ENCODE data around the gene NASP.

DNA sequence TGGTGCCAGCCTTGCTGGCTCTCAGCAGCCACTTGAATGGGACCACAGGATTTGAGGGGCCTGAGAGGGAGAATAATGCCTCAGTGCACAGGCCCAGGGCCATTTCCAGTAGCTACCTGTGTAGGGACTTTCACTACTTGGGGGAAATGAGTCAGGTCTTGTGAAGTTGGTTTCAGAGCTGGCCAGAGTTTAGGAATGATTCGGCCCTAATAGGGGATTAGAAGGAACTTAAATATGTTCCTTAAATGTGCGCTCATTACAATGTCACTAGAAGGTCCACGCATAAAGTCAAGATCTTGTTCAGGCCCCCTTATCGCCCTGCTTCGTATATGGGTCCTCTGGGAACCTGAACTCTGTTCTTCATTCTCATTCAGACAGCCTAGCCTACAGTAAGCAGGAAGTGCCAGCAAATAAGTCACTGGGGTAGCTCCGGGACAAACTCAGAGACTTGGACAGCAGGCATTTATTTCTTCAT lies 38.8 kb upstream of the NASP start:
- TF ChIP-seq, protein P1, sequence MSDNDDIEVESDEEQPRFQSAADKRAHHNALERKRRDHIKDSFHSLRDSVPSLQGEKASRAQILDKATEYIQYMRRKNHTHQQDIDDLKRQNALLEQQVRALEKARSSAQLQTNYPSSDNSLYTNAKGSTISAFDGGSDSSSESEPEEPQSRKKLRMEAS (CRISPR knock-in tag; IDR thresholded peaks at IDR 0.05): no peak
- no peak for TF ChIP-seq CBFB (CRISPR knock-in tag; IDR thresholded peaks at IDR 0.05; ENCODE audit: low read depth)
- TF ChIP-seq ZNF423 (CRISPR knock-in tag; IDR thresholded peaks at IDR 0.05): no peak
- TF ChIP-seq, protein P2, sequence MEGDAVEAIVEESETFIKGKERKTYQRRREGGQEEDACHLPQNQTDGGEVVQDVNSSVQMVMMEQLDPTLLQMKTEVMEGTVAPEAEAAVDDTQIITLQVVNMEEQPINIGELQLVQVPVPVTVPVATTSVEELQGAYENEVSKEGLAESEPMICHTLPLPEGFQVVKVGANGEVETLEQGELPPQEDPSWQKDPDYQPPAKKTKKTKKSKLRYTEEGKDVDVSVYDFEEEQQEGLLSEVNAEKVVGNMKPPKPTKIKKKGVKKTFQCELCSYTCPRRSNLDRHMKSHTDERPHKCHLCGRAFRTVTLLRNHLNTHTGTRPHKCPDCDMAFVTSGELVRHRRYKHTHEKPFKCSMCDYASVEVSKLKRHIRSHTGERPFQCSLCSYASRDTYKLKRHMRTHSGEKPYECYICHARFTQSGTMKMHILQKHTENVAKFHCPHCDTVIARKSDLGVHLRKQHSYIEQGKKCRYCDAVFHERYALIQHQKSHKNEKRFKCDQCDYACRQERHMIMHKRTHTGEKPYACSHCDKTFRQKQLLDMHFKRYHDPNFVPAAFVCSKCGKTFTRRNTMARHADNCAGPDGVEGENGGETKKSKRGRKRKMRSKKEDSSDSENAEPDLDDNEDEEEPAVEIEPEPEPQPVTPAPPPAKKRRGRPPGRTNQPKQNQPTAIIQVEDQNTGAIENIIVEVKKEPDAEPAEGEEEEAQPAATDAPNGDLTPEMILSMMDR (IDR thresholded peaks at IDR 0.05): no peak
- TF ChIP-seq ZNF232 (CRISPR knock-in tag; IDR thresholded peaks at IDR 0.05): no peak
- TF ChIP-seq, protein P3, sequence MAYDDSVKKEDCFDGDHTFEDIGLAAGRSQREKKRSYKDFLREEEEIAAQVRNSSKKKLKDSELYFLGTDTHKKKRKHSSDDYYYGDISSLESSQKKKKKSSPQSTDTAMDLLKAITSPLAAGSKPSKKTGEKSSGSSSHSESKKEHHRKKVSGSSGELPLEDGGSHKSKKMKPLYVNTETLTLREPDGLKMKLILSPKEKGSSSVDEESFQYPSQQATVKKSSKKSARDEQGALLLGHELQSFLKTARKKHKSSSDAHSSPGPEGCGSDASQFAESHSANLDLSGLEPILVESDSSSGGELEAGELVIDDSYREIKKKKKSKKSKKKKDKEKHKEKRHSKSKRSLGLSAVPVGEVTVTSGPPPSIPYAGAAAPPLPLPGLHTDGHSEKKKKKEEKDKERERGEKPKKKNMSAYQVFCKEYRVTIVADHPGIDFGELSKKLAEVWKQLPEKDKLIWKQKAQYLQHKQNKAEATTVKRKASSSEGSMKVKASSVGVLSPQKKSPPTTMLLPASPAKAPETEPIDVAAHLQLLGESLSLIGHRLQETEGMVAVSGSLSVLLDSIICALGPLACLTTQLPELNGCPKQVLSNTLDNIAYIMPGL (CRISPR knock-in tag; IDR thresholded peaks at IDR 0.05): no peak
- TF ChIP-seq, protein P4, sequence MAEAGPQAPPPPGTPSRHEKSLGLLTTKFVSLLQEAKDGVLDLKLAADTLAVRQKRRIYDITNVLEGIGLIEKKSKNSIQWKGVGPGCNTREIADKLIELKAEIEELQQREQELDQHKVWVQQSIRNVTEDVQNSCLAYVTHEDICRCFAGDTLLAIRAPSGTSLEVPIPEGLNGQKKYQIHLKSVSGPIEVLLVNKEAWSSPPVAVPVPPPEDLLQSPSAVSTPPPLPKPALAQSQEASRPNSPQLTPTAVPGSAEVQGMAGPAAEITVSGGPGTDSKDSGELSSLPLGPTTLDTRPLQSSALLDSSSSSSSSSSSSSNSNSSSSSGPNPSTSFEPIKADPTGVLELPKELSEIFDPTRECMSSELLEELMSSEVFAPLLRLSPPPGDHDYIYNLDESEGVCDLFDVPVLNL (CRISPR knock-in tag; IDR thresholded peaks at IDR 0.05; ENCODE audit: borderline replicate concordance, low read depth): no peak

Measured in WTC11 (cell line).